Neural cell (in vitro differentiated cells): Measurements from ENCODE around the gene GLTP. TPM values are rescaled to one million over a fixed set of nuclear protein-coding genes. Genes with fewer than 3 reads are reported as not detected.

Experiments
- H2AFZ ChIP-seq: fragments of 200-600, 300-800 bp; sonication (generic), shearing (Covaris generic); 2 replicates; pipeline ENCODE4 v1.6.0; 2014; ENCODE audit warnings: low read depth, mild to moderate bottlenecking, antibody characterized with exemption, low read length, moderate library complexity
- H3F3A ChIP-seq: fragments of 200-600 bp; shearing (Covaris generic); 2 replicates; pipeline ENCODE4 v1.6.1; 2016; ENCODE audit warnings: mild to moderate bottlenecking, moderate library complexity, mixed read lengths, antibody characterized with exemption, low read length; ENCODE audit not compliant: insufficient read depth, poor library complexity, severe bottlenecking
- H3K27ac ChIP-seq: fragments of 200-600, 300-800 bp; sonication (generic), shearing (Covaris generic); 2 replicates; pipeline ENCODE4 v1.5.1; 2014; ENCODE audit warnings: mild to moderate bottlenecking, low read length, moderate library complexity
- H3K27me3 ChIP-seq: fragments of 300-800, 200-600 bp; sonication (generic), shearing (Covaris generic); 2 replicates; pipeline ENCODE4 v1.6.0; 2014; ENCODE audit warnings: mild to moderate bottlenecking, low read depth, low read length, moderate library complexity; ENCODE audit not compliant: insufficient read depth
- H3K36me3 ChIP-seq: fragments of 300-800, 200-600 bp; sonication (generic), shearing (Covaris generic); 2 replicates; pipeline ENCODE4 v1.5.1; 2014; ENCODE audit warnings: mild to moderate bottlenecking, antibody characterized with exemption, low read length, moderate library complexity; ENCODE audit not compliant: insufficient read depth
- H3K4me2 ChIP-seq: fragments of 300-800, 200-600 bp; sonication (generic), shearing (Covaris generic); 2 replicates; pipeline ENCODE4 v1.6.0; 2014; ENCODE audit warnings: mild to moderate bottlenecking, low read length
- H3K4me3 ChIP-seq: fragments of 300-800, 200-600 bp; sonication (generic), shearing (Covaris generic); 2 replicates; pipeline ENCODE4 v1.5.1; 2014; ENCODE audit warnings: mild to moderate bottlenecking, low read length, moderate library complexity
- H3K79me2 ChIP-seq: fragments of 200-600 bp; shearing (Covaris generic); replicated peaks from 2 replicates; pipeline ENCODE4 v1.6.0; 2014; ENCODE audit warnings: mild to moderate bottlenecking, low read length, moderate library complexity; ENCODE audit not compliant: insufficient read depth
- H3K9ac ChIP-seq: fragments of 300-800, 200-600 bp; sonication (generic), shearing (Covaris generic); 2 replicates; pipeline ENCODE4 v1.6.1; 2016; ENCODE audit warnings: mild to moderate bottlenecking, low read length, mixed read lengths
- H3K9me2 ChIP-seq: fragments of 200-600 bp; shearing (Covaris generic); 2 replicates; pipeline ENCODE4 v1.6.1; 2016; ENCODE audit warnings: mild to moderate bottlenecking, low read length, mixed read lengths; ENCODE audit not compliant: insufficient read depth
- H3K9me3 ChIP-seq: fragments of 200-600, 300-800 bp; sonication (generic), shearing (Covaris generic); 2 replicates; pipeline ENCODE4 v1.6.1; 2016; ENCODE audit warnings: mild to moderate bottlenecking, mixed run types, low read length, moderate library complexity, mixed read lengths
- H4K20me1 ChIP-seq: fragments of 200-600 bp; shearing (Covaris generic); 2 replicates; pipeline ENCODE4 v1.6.1; 2016; ENCODE audit warnings: mild to moderate bottlenecking, mixed run types; ENCODE audit not compliant: insufficient read depth
- EP300 ChIP-seq: fragments of 450-650 bp; conservative IDR thresholded peaks from 2 replicates; pipeline ENCODE4 v1.6.1; 2014; ENCODE audit warnings: antibody characterized with exemption, mild to moderate bottlenecking, moderate library complexity; ENCODE audit not compliant: poor library complexity, severe bottlenecking
- EZH2 ChIP-seq: fragments of 200-600, 300-800 bp; shearing (Covaris generic), sonication (generic); IDR thresholded peaks from 2 replicates; pipeline ENCODE4 v1.6.1; 2014; ENCODE audit warnings: antibody characterized with exemption, low read length, borderline replicate concordance, mild to moderate bottlenecking; ENCODE audit not compliant: insufficient read depth, poor library complexity, severe bottlenecking
- MXI1 ChIP-seq: fragments of 450-650 bp; conservative IDR thresholded peaks from 2 replicates; pipeline ENCODE4 v1.6.1; 2014; ENCODE audit warnings: antibody characterized with exemption, mild to moderate bottlenecking; ENCODE audit not compliant: poor library complexity, severe bottlenecking
- POLR2AphosphoS5 ChIP-seq: IDR thresholded peaks from 2 replicates; pipeline ENCODE4 v1.6.1; 2012
- RAD21 ChIP-seq: fragments of 450-650 bp; conservative IDR thresholded peaks from 2 replicates; pipeline ENCODE4 v1.6.1; 2014; ENCODE audit warnings: antibody characterized with exemption, mild to moderate bottlenecking, moderate library complexity
- SMC3 ChIP-seq: fragments of 450-650 bp; conservative IDR thresholded peaks from 2 replicates; pipeline ENCODE4 v1.6.1; 2014; ENCODE audit warnings: antibody characterized with exemption, mild to moderate bottlenecking, moderate library complexity; ENCODE audit not compliant: poor library complexity
- TAF1 ChIP-seq: IDR thresholded peaks from 2 replicates; pipeline ENCODE4 v1.6.1; 2012; ENCODE audit warnings: low read depth
- polyA plus RNA-seq: library from polyadenylated mRNA; depleted of rRNA; stranded (reverse); fragments of >200 nt; gene quantifications from 2 replicates; pipeline ENCODE4 v1.2.3, GENCODE V29; 2014
- TF ChIP-seq, protein P1 (sequence below): fragments of 450-650 bp; IDR thresholded peaks from 2 replicates; pipeline ENCODE4 v1.5.1; 2014; ENCODE audit warnings: antibody characterized with exemption, mild to moderate bottlenecking, moderate library complexity; ENCODE audit not compliant: poor library complexity, severe bottlenecking
- TF ChIP-seq, protein P2 (sequence below): IDR thresholded peaks from 2 replicates; pipeline ENCODE4 v1.6.1; 2012; ENCODE audit warnings: borderline replicate concordance

Gene GLTP
- polyA plus RNA-seq, 1 donor from 2014 or later: 25.0 TPM

DNA sequence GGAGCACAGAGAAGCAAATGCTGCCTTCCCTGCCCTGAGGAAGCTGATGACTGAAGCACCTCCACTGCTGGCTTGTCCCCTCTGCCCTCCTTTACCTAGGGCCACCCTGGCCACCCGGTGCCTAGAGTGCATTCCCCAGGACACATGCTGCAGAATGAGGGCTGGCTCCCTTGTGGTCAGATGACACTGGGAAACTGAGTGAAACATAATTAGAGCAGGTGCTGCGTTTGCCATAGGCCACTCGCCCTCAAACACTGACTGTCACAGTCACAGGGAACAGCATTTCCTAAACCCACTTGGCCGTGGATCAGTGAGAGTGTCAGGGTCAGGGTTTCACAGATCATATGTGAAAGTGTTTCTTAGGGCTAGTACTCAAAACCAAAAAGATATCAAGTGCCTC, 35.7 kb upstream of the GLTP start:
- H3K9me2 ChIP-seq: no peaks in the 10 kb centered on the region

DNA sequence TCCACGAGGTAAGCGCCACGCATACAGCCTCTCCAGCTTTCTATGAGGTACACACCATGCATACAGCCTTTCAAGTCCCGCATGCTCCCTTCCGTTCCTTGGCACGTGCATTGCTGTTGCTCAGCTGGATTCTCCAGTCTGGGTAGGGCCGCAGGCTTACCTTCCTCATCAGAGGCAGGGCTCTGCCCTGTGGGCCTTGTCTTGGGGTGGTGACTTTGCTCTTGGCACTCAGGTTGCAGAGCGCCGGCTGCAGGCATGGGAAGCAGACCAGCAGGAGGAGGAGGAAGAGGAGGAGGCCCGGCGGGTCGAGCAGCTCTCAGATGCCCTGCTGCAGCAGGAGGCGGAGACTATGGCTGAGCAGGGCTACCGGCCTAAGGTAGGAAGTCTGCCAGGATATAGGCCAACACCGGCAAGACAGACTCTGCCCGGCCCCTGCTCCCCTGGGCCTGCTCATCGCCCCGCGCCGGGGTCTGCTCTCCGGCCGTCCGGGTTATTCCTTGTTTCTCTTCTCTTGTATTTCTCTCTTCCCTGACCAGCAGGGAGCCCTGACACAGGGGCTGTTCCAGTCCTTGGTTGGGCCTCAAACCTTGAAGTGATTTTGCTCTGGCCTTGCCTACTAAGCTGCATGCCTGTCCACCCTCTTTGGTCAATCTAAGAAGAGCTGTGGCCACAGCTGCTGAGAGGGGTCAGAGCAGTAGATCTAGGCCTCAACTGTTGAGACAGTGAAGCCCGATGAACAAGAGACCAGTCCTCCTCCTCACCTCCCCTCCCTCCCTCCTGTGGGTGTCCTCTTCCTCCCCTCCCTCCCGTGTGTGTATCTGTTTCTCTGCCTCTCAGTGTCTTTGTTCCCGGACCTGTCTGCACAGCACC, 35.1 kb upstream of the GLTP start:
- no peaks in the 10 kb centered on the region for H3F3A ChIP-seq
- TF ChIP-seq, protein P1, sequence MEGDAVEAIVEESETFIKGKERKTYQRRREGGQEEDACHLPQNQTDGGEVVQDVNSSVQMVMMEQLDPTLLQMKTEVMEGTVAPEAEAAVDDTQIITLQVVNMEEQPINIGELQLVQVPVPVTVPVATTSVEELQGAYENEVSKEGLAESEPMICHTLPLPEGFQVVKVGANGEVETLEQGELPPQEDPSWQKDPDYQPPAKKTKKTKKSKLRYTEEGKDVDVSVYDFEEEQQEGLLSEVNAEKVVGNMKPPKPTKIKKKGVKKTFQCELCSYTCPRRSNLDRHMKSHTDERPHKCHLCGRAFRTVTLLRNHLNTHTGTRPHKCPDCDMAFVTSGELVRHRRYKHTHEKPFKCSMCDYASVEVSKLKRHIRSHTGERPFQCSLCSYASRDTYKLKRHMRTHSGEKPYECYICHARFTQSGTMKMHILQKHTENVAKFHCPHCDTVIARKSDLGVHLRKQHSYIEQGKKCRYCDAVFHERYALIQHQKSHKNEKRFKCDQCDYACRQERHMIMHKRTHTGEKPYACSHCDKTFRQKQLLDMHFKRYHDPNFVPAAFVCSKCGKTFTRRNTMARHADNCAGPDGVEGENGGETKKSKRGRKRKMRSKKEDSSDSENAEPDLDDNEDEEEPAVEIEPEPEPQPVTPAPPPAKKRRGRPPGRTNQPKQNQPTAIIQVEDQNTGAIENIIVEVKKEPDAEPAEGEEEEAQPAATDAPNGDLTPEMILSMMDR: no peak
- TF ChIP-seq EZH2: no peak
- TF ChIP-seq SMC3: no peak
- no peak for TF ChIP-seq EP300
- no peak for TF ChIP-seq MXI1
- H3K36me3 ChIP-seq: peaks cover 5% of the 10 kb centered on the region

More for the DNA sequence above, 35.7 kb upstream of the GLTP start:
- Histone ChIP-seq H3K9ac (no peak overlapping the region), H3K4me3 (no peak overlapping the region), H3K9me3 (no peaks in the 10 kb centered on the region), H2AFZ (no peak overlapping the region), H3K4me2 (no peak overlapping the region), H3F3A (no peaks in the 10 kb centered on the region), H3K79me2 (no peaks in the 10 kb centered on the region), H3K27me3 (no peaks in the 10 kb centered on the region), H4K20me1 (no peaks in the 10 kb centered on the region), H3K27ac (no peak overlapping the region), H3K36me3 (peaks cover 5% of the 10 kb centered on the region)
- TF ChIP-seq, protein P2, sequence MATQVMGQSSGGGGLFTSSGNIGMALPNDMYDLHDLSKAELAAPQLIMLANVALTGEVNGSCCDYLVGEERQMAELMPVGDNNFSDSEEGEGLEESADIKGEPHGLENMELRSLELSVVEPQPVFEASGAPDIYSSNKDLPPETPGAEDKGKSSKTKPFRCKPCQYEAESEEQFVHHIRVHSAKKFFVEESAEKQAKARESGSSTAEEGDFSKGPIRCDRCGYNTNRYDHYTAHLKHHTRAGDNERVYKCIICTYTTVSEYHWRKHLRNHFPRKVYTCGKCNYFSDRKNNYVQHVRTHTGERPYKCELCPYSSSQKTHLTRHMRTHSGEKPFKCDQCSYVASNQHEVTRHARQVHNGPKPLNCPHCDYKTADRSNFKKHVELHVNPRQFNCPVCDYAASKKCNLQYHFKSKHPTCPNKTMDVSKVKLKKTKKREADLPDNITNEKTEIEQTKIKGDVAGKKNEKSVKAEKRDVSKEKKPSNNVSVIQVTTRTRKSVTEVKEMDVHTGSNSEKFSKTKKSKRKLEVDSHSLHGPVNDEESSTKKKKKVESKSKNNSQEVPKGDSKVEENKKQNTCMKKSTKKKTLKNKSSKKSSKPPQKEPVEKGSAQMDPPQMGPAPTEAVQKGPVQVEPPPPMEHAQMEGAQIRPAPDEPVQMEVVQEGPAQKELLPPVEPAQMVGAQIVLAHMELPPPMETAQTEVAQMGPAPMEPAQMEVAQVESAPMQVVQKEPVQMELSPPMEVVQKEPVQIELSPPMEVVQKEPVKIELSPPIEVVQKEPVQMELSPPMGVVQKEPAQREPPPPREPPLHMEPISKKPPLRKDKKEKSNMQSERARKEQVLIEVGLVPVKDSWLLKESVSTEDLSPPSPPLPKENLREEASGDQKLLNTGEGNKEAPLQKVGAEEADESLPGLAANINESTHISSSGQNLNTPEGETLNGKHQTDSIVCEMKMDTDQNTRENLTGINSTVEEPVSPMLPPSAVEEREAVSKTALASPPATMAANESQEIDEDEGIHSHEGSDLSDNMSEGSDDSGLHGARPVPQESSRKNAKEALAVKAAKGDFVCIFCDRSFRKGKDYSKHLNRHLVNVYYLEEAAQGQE: no peak
- TF ChIP-seq, protein P1: no peak
- TF ChIP-seq EZH2: no peak
- TF ChIP-seq MXI1: no peak
- no peak for TF ChIP-seq SMC3
- no peak for TF ChIP-seq TAF1
- no peak for TF ChIP-seq POLR2AphosphoS5
- TF ChIP-seq EP300: no peak
- no peak for TF ChIP-seq RAD21

More for the DNA sequence above, 35.1 kb upstream of the GLTP start:
- Histone ChIP-seq H3K9me3 (no peaks in the 10 kb centered on the region), H3K79me2 (no peaks in the 10 kb centered on the region), H3K9ac (no peak overlapping the region), H4K20me1 (no peaks in the 10 kb centered on the region), H3K9me2 (no peaks in the 10 kb centered on the region), H3K4me3 (no peak overlapping the region), H3K4me2 (no peak overlapping the region), H3K27me3 (no peaks in the 10 kb centered on the region), H2AFZ (no peak overlapping the region), H3K27ac (no peak overlapping the region)
